SK-MEL-5 (cell line): ENCODE results near the gene RNF220. TPM values are rescaled to one million over a fixed set of nuclear protein-coding genes. Genes with fewer than 3 reads are reported as not detected.
"Not testable (repeated sequence)": the region's sequence is repeated elsewhere in the genome, so short reads cannot be mapped to it uniquely, and the experiment has no call there.

Experiments used
- DNase-seq: peaks from one replicate; pipeline ENCODE4 v3.0.0-alpha.2; 2016; ENCODE audit warnings: low read depth, low spot score
- in situ Hi-C: cut with HindIII; loops from 2 replicates; pipeline ENCODE4 v1.10.0; 2016; ENCODE audit warnings: low sequenced_read_pairs, high pct_unique_total_duplicates, low pct_unique_long_range_greater_than_20kb
- total RNA-seq: library from RNA; depleted of rRNA; stranded (reverse); fragments of >200 nt; shearing (Covaris generic); gene quantifications from 2 replicates; pipeline ENCODE4 v1.2.3, GENCODE V29; 2014

The RNF220 gene
- total RNA-seq, 1 experiment from 2014 or later, result 68.8 TPM

DNA sequence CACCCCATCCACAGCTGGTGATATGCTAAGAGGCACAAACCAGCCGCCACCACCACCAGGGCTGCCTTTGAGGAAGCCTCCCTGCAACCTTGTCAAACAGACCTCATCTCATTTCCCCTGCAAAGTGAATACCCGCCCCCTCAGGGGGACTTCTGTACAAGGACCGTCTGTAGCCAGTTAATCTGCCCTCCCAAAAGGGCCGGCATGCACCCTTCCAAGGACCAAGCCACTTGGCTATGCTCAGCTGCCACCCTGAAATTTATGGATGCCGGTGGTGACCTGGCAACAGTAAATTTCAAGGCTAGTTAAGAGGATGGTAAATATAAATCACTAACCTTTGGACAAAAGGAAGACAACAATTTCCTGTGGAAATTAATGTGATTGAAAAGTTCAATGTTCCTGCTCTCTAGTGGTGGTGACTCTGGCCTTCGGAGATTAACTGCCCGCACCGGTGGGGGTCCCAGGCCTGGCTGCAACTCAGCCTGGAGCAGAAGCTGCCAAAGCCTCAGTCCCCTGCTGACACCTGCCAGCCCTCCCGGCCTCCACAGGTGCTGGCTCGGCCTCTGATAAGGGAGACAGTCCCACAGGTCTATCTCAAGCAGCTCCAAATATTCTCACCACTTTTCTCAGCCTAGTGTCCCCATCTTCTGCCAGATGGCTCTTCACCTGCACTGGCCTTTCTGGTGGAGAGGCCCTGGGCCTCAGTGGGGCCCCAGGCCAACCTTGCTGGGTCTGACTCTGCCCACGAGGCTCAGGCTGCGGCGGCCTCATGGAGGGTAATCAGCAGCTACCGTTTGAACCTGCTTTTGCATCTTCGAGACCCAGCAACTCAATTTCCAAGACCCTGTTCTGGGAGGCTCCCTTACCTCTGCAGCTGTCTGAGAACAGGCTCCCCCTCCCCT is 257.0 kb downstream of the RNF220 start:
- DNase-seq, result no peak
- in situ Hi-C loops, result no loop called here

DNA sequence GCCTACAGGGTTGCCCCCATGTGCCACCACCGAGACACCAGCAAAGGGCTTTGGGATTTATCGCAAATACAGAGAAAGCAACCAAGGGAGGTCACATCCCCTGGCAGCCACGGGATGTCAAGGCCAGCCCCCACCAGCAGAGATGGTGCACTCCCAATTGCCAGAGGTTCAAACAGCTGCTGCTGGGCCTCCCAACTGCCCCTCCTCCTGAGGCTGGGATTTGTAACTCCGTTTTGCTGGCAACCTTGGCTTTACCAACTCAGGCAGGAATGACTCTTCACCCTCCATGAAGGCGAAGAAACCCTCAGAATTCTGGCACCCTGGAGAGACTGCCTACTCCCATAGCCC is 257.6 kb downstream of the RNF220 start:
- DNase-seq, result no peak
- in situ Hi-C loops, result no loop called here

DNA sequence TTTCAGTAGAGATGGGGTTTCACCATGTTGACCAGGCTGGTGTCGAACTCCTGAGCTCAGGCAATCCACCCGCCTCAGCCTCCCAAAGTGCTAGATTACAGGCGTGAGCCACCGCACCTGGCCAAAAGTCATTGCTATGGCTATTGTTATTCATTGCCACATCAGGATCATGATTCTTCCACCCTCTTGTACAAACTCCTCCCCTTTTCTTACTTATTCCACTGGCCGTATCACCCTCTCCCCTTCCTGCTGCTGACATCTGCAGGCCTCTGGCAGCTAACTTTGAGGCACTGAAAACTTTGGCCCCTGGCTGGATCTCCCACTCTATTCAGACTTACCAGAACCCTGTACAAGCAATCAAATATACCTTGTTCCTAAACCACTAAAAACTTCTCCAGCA is 258.4 kb downstream of the RNF220 start:
- in situ Hi-C loops, result no loop called here
- DNase-seq, result no peak

GRCh38 chr1:44664730-44665370 is 259.8 kb downstream of the RNF220 start:
- in situ Hi-C loops, result no loop called here
- no peak for DNase-seq

DNA sequence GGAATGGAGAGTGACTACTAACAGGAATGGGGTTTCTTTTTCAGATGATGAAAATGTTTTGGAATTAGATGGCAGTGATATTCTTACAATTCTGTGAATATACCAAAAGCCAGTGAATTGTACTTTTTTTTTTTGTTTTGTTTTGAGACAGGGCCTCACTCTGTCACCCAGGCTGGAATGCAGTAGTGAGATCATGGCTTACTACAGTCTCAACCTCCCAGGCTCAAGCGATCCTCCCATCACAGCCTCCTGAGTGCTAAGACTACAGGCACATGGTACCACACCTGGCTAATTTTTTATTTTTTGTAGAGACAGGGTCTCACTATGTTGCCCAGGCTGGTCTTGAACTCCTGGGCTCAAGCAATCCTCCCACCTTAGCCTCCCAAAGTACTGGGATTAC is 261.7 kb downstream of the RNF220 start:
- DNase-seq, in situ Hi-C loops: not testable (repeated sequence)

DNA sequence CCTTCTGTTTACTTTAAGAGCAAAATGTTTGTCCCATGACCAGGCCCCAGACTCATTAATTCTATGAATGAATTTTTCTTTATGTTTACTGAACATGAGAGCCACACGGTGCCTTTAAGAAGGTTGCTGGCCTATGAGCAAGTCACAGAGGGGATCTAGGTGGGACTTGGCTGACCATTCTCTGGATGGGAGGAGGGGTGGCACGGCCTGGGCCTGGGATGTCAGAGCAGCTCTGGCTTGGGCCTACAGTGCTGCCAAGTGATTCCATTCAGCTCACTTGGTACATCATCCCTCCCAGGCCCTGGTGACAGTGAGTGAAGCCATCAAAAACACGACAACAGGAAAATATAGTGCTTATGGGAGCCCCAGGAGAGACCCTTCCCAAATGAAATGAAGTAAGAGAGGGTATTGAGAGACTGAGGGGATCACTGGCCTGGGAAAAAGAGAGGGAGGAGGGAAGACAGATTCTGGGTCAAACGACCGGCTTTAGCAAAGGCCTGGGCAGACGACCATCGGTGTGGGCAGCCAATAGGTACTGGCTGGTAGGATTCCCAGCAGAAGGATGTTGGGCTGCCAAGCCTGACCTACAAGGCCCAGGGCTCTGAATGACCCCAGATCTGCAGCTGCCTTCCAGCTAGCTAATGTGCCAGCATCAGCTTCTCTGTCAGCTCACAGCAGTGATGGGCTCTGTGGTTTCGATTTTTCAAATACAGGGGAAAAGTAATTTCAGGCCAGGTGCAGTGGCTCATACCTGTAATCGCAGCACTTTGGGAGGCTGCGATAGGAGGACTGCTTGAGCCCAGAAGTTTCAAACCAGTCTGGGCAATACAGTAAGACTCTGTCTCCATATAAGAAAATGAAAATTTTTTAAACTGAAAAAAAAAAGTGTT is 265.9 kb downstream of the RNF220 start:
- in situ Hi-C loops, result no loop called here
- no peak for DNase-seq

DNA sequence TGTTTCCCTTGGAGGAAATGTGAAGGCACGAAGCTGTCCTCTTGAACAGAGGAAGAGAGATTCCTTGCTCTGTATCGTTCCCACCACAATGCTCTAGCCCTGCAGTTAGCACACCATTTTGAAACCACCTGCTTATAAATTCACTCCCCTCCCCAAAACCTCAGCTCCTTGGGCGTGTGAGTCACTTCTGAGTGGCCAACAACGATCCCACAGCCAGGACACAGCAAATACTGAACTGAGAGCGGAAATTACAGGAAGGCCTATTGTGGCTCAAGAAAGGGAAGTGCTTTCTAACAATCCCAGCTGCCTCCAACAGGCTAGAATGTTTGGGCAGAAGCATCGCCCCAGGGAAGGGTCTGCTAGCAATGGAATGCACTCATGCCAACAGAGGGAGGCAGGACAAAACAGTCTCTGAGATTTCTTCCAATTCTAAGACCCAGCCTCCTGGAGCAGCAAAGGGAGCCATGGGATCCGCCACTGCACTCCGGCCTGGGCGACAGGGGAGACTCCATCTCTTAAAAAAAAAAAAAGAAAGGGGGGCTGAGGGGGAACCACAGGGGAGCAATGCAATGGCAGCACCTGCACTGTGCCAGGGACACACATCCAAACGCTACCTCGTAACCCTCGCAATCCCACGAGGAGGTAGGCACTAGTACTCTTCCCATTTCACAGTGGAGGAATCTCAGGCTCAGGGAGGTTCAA is 267.4 kb downstream of the RNF220 start:
- peak; percentile 94 for DNase-seq
- in situ Hi-C loops, result no loop called here

DNA sequence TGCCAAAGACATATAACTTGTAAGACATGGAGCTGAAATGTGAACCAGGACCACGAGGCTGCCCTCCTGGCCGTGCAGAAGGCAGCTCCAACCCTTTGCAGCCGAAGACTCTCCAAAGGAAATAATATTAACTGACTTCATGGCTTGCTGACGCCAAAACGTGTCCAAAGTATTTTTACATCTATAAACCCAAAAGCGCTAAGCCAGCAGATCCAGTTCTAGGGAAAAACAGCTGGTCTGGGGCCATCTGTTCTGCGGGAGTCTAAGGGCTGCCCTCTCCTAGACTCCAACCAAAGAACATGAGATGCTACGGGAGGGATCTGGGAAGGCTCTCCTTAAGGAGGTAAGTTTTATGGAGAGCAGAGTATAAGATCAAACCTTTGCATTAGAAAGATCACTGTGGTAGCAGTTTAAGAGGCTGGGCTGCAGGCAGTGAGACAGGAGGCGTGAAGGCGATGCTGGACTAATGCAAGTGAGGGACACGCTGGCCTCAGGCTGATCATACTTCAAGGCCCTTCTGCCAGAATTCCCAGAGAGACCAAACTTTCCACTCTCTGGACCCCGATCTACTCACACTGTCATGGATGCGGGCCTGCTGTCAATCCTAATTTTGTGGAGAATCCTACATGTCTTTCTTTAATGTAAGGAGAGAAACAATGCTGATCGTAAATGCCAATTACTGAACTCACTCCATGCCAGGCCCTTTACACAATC is 268.1 kb downstream of the RNF220 start:
- in situ Hi-C loops, result no loop called here
- no peak for DNase-seq

- DNase-seq, result no peak
- in situ Hi-C loops, result no loop called here
These were observed 268.6 kb downstream of the RNF220 start for GRCh38 chr1:44673675-44674112.

- DNase-seq, result peak; percentile 99
- in situ Hi-C loops, result no loop called here
These were observed 269.3 kb downstream of the RNF220 start, which contains the start of the genes ARMH1 and TMEM53 for GRCh38 chr1:44674113-44675000. TSS of gene ARMH1 (plus strand) at chr1:44674714. CDS start at chr1:44689698, 14,984 bp downstream. TSS of gene TMEM53 (minus strand) at chr1:44674481. CDS start at chr1:44674391, 90 bp downstream.

- in situ Hi-C loops, result no loop called here
- no peak for DNase-seq
These were observed 270.1 kb downstream of the RNF220 start for GRCh38 chr1:44675186-44675585.

GRCh38 chr1:44676484-44677200 is 271.6 kb downstream of the RNF220 start:
- in situ Hi-C loops, result no loop called here
- peak; percentile 23 for DNase-seq

DNA sequence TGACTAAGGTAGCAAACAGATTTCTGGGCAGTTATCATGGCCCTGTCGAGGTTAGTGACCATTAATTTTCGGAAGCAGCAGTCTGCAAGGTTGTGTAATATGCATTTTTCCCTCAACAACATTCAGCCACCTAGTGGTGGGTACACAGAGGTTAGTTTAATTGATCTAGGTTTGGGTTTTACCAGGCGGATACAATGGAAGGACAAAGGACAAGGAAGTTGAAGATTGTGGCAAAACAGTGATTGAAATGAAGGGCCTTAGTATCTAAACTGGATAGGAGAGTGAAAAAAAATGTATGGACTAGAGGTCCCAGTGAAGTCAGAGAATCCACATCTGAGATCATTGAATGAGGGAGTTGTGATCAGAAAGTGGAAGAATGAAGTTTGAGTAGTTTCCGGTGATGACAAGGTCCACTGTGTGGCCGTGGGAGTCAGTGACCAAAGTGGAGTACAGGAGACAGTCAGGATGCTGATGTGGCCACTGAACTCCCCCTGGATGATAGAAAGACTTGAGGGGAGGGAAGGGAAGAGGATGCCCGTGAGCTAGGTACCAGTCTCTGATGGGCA is 272.2 kb downstream of the RNF220 start:
- peak; percentile 73 for DNase-seq
- in situ Hi-C loops, result no loop called here

DNA sequence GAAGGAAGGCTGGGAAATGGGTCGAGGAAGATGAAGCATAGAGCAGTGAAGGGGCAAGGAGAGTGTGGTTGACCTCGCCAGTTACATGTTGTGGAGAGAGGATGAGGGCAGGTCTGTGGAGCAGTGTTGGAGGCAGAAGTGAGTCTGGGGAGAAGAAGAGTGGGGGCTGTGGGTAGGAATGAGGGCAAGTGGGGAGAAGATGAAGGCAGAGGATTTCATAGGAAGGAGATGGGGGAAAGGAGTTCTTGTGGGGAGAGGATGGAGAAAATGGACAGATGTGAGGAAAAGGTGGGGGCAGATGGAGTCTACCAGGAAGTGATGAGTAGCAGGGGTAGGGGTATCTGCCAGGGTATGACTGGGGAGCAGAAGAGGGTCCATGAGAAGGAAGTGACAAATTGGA is 273.1 kb downstream of the RNF220 start:
- in situ Hi-C loops, result no loop called here
- no peak for DNase-seq

DNA sequence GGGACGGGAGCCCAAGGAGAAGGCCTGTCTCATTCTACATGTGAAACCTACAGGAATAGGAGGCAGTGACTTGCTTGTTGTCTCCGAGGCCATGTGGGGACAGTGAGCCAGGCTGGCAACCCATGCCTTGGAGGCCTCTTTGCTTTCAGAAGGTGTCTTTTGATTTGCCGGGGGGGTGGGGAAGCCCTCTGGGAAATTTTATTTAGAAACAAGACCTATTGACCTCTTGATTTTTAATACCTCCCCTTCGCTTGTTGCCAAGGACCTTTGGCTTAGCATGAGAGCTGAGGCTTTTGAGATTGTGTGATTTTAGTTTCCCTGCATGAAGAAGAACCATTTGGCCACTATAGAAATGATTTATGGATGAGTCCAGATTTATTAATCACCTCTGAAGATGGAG is 273.6 kb downstream of the RNF220 start:
- no peak for DNase-seq
- in situ Hi-C loops, result no loop called here
